Measurements from ENCODE around the gene ATP1B2.

The ATP1B2 gene

GRCh38 chr17:7686222-7687071, 35.7 kb downstream of the ATP1B2 start:
- peak; percentile 70 to 99 (median 85) for DNase-seq

- peak; percentile 82 to 89 (median 86) for DNase-seq
Measured at GRCh38 chr17:7687072-7687907, 36.6 kb downstream of the ATP1B2 start, which contains the start of gene TP53. TP53 (minus strand) TSS chr17:7687490; CDS start chr17:7676594, 10,896 bp downstream.

GRCh38 chr17:7687908-7688807, 37.4 kb downstream of the ATP1B2 start, which contains the start of gene WRAP53:
WRAP53 (plus strand) TSS chr17:7688477; CDS start chr17:7688649, 172 bp downstream.
- DNase-seq = peak; percentile 91 to 96 (median 94)

- no peak for DNase-seq
Measured at GRCh38 chr17:7688808-7689316, 38.1 kb downstream of the ATP1B2 start.

- no peak for DNase-seq
Measured at GRCh38 chr17:7695586-7695985, 44.9 kb downstream of the ATP1B2 start.

GRCh38 chr17:7697828-7698588, 47.3 kb downstream of the ATP1B2 start:
- DNase-seq = no peak

GRCh38 chr17:7700510-7700909, 49.8 kb downstream of the ATP1B2 start:
- no peak for DNase-seq

GRCh38 chr17:7701681-7702080, 51.0 kb downstream of the ATP1B2 start:
- DNase-seq = no peak

GRCh38 chr17:7702776-7703175, 52.0 kb downstream of the ATP1B2 start:
- no peak for DNase-seq

- DNase-seq = no peak
Measured at GRCh38 chr17:7703584-7704479, 53.1 kb downstream of the ATP1B2 start.

- no peak for DNase-seq
Measured at GRCh38 chr17:7704601-7705268, 54.0 kb downstream of the ATP1B2 start, which contains the start of gene EFNB3. EFNB3 (plus strand) TSS chr17:7705202; CDS start chr17:7705599, 397 bp downstream.

GRCh38 chr17:7705269-7706255, 54.8 kb downstream of the ATP1B2 start:
- DNase-seq = no peak

- DNase-seq = no peak
Measured at GRCh38 chr17:7706631-7707354, 56.1 kb downstream of the ATP1B2 start.
